GM18505 (cell line): Measurements from ENCODE around the gene VDR.
A peak's percentile ranks its signal among the peaks of the same experiment; 100 is the strongest.

Source experiments
- ATAC-seq: cut with Tn5 transposase; IDR thresholded peaks from one replicate; pipeline ENCODE4 v1.9.1; 2021; ENCODE audit not compliant: unreplicated experiment
- POLR2A ChIP-seq: IDR thresholded peaks from 4 replicates; pipeline ENCODE4 v1.6.1; 2011; ENCODE audit warnings: borderline replicate concordance; ENCODE audit not compliant: insufficient read depth, insufficient read length; ENCODE audit errors: extremely low read depth

Gene VDR

DNA sequence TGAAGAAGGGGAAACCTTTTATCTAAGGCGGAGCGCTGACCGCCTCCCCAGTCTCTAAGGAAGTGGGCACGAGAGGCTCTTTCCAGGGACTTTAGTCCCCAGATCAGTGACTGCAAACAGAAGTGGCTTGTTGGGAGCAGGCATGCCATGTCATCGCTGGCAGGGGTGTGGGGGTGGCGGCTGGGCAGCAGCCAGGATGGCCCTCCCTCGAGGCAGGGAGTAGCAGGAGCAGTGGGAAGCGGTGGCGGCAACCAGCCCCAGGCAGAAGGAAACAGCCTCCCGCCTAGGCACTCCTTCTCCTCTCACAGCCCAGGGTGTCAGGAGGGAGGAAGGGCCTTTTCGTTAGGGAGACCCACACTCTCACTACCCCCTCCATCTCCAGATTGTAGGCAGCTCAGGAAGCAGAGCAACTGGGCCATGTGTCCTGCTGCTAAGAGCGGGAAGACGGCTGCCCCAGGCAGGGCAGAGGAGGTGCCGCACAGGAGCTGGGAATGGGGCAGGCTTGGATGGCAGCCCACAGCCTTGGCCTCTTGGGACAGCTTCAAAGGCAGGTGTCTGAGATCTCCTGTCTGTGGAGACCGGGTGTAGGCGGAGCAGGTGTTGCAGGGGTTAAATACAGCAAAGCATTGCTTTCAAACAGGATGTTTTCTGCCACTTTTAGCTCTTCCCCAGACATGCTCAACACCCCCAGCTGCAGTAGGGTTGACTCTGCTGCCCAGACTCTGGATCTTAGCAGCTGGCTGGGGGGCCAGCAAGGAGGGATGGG lies 21.8 kb downstream of the VDR start:
- TF ChIP-seq POLR2A: no peak
- peak; percentile 68 for ATAC-seq

DNA sequence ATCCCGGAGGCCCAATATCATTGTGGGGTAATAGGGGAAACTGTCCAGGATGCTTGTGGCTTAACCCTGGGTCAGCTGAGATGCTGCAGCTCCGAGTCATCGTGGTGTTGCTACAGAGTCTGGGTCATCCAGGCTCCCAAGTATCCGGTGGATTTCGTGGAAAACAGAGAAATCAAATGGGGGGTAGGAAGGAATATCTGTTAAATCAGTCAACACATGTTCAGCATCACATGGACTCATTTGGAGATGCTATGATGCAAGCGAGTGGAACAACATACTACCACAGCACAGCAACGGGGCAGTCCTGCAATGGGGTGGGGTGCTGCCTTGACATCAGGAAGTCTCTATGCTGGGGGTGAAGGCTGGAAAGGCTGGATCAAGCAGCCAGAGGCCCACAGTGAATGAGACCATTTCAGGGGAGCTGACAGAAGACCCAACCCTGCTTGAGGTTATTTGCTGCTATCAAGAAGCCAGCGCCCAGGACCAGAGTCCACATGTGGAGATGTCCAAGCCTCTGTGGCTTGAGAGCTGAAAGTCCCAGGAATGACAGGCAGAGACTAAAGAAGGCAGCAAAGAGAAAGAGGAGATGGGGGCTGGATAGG lies 22.9 kb downstream of the VDR start:
- ATAC-seq: no peak
- TF ChIP-seq POLR2A: no peak

DNA sequence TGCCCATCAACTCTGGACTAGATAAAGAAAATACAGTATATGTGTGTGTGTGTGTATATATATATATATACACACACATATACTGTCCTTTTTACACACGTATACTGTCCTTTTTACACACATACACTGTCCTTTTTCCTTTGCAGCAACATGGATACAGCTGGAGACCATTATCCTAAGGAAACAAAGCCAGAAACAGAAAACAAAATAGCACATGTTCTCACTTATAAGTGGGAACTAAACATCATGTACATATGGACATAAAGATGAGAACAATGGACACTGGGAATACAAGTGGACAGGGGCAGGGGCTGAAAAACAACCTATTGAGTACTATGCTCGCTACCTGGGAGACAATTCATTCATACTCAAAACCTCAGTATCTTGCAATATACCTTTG lies 23.7 kb downstream of the VDR start:
- ATAC-seq: no peak
- no peak for TF ChIP-seq POLR2A

DNA sequence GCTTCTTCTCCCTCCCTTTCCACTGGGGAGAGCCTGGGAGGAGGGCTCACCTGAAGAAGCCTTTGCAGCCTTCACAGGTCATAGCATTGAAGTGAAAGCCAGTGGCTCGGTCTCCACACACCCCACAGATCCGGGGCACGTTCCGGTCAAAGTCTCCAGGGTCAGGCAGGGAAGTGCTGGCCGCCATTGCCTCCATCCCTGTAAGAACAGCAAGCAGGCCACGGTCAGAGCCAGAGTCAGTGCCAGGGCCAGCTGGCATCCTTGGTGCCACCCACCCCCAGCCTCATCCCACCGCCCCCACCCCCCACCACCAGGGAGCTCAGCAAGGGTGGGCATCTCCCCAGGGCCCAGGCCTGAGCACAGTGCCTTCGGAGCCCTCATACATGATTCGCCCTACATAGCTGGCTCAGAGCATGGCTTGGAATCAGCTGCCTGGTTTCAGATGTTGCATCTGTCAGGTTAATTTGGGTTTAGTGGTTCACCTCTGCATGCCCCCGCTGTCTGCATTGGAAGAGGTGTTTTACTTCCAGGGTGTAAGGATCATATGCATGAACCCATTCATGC lies 25.8 kb downstream of the VDR start:
- TF ChIP-seq POLR2A: no peak
- ATAC-seq: no peak

DNA sequence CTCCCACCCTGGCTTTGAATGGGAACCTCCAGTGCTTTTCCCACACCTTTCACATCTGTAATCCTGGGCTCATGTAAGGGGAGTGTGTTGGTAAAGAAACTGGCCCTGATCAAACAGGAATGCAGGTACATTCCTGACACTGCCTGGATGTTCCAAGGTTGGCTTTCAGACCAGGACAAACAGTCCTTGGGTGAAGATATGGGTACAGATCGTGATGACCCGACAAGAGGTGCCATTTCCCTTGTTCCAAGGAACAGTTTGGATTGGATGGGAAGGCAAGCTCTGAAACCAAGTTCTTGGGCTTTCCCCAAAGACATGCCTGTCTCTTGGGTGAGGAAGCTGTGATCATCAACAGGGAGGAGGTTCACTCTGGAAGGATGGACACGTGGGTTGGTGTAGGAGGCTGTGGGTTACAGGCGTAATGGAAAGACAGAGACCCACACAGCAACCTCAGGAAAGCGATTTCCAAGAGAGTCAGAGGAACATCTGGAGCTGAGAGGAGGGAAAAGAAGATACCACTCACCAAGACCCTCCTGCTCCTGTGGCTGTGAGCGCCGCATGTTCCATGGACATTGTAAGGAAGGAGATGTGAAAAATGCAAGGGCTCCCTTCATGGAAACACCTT lies 26.4 kb downstream of the VDR start:
- TF ChIP-seq POLR2A: no peak
- ATAC-seq: no peak

DNA sequence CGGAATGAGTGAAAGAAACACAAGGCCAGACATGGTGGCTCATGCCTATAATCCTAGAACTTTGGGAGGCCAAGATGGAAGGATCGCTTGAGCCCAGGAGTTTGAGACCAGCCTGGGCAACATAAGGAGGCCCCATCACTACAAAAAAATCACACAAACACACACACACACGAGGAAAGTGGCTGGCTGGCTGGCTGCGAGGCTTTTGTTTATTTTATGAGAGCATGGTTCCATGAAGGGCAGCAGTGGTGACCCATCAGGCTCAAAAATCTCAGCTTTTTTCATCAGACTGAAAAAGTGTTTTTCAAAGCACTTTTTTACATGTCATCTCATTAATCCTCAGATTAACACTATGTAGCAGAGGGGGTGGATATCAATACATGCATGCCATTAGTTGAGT lies 27.7 kb downstream of the VDR start:
- ATAC-seq: no peak
- no peak for TF ChIP-seq POLR2A

DNA sequence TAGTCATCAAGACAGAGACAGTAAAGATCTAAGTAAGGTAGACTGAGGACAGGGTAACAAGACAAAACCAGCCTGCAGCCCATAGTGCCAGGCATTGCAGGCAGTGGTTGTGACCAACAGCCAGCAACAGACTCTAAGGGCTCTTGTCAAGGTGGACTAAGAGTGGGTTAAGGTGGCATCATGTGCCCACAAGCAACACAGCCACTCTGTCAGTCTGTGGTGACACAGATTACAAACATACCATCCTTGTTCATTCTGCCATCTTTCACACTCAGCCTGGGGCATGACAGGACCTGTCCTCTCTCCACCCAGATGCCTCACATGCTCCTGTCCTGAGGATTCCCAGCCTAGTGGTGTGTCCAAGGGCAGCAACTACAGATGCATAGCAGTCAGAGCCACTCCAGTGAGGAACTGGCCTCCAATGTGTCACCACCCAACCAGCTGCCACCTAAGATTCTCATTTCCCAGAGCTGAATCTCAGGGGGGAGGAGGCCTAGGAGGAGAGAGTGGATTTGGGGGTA lies 28.3 kb downstream of the VDR start:
- no peak for ATAC-seq
- no peak for TF ChIP-seq POLR2A

DNA sequence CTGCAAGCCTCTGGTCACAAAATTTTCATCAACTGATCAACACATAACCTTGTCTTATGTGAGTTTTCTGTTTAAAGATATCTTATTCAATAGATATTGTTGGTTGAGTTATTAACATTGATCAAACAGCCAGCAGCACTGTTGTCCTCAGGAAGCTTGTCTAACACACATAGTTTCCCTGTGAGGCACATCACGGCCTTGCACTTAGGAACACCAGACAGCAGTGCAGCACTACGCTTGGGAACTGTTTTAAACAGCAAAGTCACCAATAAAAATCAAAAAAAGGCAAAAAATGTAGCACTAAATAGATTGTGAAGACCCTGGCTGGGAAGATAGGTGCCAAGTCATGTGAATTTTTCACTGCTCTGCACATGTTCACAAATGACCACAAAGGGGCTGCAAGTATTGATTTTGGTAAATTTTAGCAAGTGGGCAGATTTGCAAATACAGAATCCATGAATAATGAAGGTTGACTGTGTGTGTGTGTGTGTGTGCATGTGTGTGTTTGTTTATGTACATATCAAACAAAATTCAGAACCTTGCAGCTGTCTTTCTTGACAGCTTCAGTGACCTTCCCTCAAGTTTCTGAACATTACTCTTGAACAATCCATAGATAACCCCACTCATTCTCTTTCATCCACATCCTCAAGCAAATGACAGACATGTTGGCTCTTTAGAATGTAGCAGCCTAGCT lies 28.9 kb downstream of the VDR start:
- no peak for TF ChIP-seq POLR2A
- no peak for ATAC-seq

DNA sequence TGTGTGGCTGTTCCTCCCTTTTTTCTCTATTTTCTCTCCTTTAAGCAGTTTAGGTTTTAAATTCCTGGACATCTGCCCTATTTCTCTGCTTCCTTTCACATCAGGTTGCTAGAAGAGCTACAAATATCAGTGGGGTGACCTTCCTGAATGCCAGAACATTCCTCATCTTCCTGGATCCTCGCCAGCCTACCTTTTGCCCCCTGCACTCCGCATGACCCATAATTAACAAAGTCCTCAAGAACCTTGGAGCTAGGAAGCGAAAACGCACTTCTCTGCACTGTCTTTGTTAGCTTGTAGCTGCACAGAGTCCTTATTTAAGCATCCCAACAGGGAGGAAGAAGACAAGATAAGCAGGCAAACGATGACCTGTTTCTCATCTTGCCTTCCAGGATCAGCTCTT lies 30.5 kb downstream of the VDR start:
- no peak for TF ChIP-seq POLR2A
- ATAC-seq: no peak

DNA sequence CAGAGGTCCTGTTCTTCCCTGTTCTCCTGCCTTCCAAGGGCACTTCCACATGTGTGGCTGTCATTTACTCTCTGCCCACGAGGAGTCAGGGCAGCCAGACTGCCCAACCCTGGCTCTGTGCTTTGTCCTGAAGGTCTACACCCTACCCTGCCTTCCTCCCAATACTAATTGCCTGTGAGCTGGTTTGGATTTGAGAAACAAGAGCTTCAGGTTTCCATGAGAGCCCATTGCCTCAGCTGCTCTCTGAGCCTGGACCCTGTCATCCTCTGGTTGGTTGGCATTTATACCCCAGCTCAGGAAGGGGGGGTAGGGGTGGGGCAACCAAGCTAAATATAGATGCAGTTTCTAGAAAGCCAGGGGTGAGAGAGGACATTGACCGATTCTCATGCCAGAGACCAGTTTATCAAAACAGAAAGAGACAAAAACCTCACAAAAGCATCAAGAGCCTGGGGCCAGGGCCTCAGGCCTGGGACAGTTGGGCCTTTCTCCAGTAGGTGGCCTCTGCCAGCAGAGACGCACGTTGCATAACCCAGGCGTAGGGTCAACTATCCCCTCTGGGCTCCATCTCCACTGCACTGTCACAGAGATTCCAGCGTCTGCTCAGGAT lies 34.5 kb downstream of the VDR start:
- no peak for ATAC-seq
- no peak for TF ChIP-seq POLR2A

DNA sequence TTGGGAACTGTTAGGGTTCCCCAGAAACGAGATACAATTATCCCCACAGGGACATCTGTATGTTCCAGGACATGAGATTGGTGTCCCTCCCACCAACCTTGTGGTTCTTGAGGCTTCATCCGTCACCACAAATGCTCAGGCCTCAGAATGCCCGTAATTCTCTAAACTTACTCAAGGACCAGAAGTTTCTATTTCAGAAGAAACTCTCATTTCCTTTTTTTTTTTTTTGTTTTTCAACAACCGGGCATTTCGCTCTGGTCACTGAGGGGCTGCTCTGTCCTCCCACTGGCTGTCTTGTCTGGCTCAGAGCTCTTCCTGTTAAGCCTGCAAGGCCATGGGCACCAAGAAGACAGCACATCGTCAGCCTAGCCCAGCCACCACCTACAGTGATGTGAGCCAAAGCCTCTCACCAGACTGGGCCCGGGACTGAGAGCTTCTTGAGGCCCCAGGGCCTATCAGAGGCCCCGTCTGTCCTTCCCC lies 36.2 kb downstream of the VDR start:
- peak; percentile 61 for ATAC-seq
- TF ChIP-seq POLR2A: no peak

DNA sequence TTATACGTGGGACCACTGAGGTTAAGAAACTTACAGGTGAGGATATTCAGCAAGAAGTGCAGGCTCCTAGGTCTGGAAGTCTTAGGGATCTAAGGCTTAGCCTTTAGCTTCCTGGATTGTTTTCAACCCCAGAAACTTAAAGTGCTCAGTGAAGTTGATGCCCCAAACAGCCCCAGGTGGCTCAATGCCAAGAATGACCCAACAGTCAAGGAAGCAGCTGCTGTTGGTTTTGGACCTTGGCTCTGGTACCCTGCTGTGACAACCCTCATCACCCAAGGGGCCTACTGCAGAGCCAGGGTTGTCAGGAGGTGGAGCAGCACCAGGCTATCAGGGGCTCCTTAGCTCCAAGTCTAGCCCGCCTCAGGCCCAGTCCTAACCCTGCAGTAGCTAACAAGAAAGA lies 36.8 kb downstream of the VDR start:
- peak; percentile 3 for ATAC-seq

More for the DNA sequence above, 36.8 kb downstream of the VDR start:
- TF ChIP-seq POLR2A: no peak
